SK-N-MC (cell line): ENCODE measurements around the gene ABL2.

Experiments
- DNase-seq: peaks from one replicate; pipeline ENCODE4 v3.0.0-alpha.2; 2011; ENCODE audit warnings: low read depth, low spot score
- H3K27ac ChIP-seq: fragments of 200-600 bp; sonication (generic); 2 replicates; pipeline ENCODE4 v1.5.1; 2016; ENCODE audit warnings: mixed run types
- H3K36me3 ChIP-seq: fragments of 200-600 bp; sonication (generic); 2 replicates; pipeline ENCODE4 v1.6.1; 2017; ENCODE audit warnings: antibody characterized with exemption, low read length, mixed read lengths; ENCODE audit not compliant: insufficient read depth
- H3K4me3 ChIP-seq: fragments of 200-600 bp; sonication (generic); 2 replicates; pipeline ENCODE4 v1.5.1; 2016
- H3K9ac ChIP-seq: fragments of 200-600 bp; sonication (generic); 2 replicates; pipeline ENCODE4 v1.8.0; 2017; ENCODE audit warnings: mixed run types, mixed read lengths; ENCODE audit not compliant: insufficient read length
- H3K9me3 ChIP-seq: fragments of 200-600 bp; sonication (generic); 2 replicates; pipeline ENCODE4 v1.6.1; 2017; ENCODE audit warnings: low read depth, mild to moderate bottlenecking, antibody characterized with exemption, low read length, moderate library complexity, mixed read lengths
- EZH2 ChIP-seq: fragments of 200-600 bp; sonication (generic); IDR thresholded peaks from one replicate; pipeline ENCODE4 v1.6.1; 2017; ENCODE audit warnings: antibody characterized with exemption
- FOXP2 ChIP-seq: optimal IDR thresholded peaks from 2 replicates; pipeline ENCODE3; 2011; ENCODE audit warnings: mild to moderate bottlenecking, moderate library complexity; ENCODE audit not compliant: insufficient read depth; ENCODE audit errors: extremely low read length, control extremely low read depth
- POLR2AphosphoS5 ChIP-seq: IDR thresholded peaks from 2 replicates; pipeline ENCODE4 v1.6.1; 2012; ENCODE audit warnings: mild to moderate bottlenecking, low read depth, low read length, borderline replicate concordance

ABL2 gene

GRCh38 chr1:179090522-179090921 lies 139.0 kb downstream of the ABL2 start:
- peaks cover 19% of the 10 kb centered on the region for H3K36me3 ChIP-seq
- no peaks in the 10 kb centered on the region for H3K9me3 ChIP-seq
- H3K27ac ChIP-seq, result no peak overlapping the region
- DNase-seq, result no peak
- H3K4me3 ChIP-seq, result no peak overlapping the region
- H3K9ac ChIP-seq, result no peak overlapping the region
- TF ChIP-seq POLR2AphosphoS5, result no peak
- no peak for TF ChIP-seq EZH2
- no peak for TF ChIP-seq FOXP2

- Histone ChIP-seq H3K27ac (no peak overlapping the region), H3K4me3 (no peak overlapping the region), H3K9me3 (no peaks in the 10 kb centered on the region), H3K36me3 (peaks cover 14% of the 10 kb centered on the region), H3K9ac (no peak overlapping the region)
- no peak for DNase-seq
- TF ChIP-seq EZH2, result no peak
Observed at GRCh38 chr1:179089827-179090482, 139.5 kb downstream of the ABL2 start.

- no peaks in the 10 kb centered on the region; the same call in 1 of the 2 replicates for H3K36me3 ChIP-seq
- H3K4me3 ChIP-seq, result no peak overlapping the region
- H3K27ac ChIP-seq, result no peak overlapping the region
- H3K9me3 ChIP-seq, result no peaks in the 10 kb centered on the region
- H3K9ac ChIP-seq, result no peak overlapping the region
- no peak for TF ChIP-seq EZH2
- no peak for TF ChIP-seq FOXP2
- TF ChIP-seq POLR2AphosphoS5, result no peak
- DNase-seq, result no peak
Observed at GRCh38 chr1:179087665-179088064, 141.8 kb downstream of the ABL2 start.

- Histone ChIP-seq H3K36me3 (no peaks in the 10 kb centered on the region), H3K9ac (no peak overlapping the region), H3K4me3 (no peak overlapping the region), H3K27ac (no peak overlapping the region), H3K9me3 (no peaks in the 10 kb centered on the region)
- TF ChIP-seq FOXP2 (no peak), POLR2AphosphoS5 (no peak), EZH2 (no peak)
- no peak for DNase-seq
Observed at GRCh38 chr1:179083533-179083932, 145.9 kb downstream of the ABL2 start.

- Histone ChIP-seq H3K27ac (no peak overlapping the region), H3K9me3 (no peaks in the 10 kb centered on the region), H3K9ac (peak overlapping the region; percentile 79), H3K36me3 (no peaks in the 10 kb centered on the region), H3K4me3 (peak overlapping the region; percentile 90)
- TF ChIP-seq EZH2, result no peak
- no peak for TF ChIP-seq FOXP2
- no peak for TF ChIP-seq POLR2AphosphoS5
- DNase-seq, result no peak
Observed at GRCh38 chr1:179082999-179083335, 146.5 kb downstream of the ABL2 start.

GRCh38 chr1:179082333-179082998 lies 147.0 kb downstream of the ABL2 start:
- no peak for DNase-seq
- TF ChIP-seq FOXP2, result no peak
- Histone ChIP-seq H3K27ac (no peak overlapping the region), H3K9me3 (no peaks in the 10 kb centered on the region), H3K4me3 (peak overlapping the region; percentile 90), H3K36me3 (no peaks in the 10 kb centered on the region), H3K9ac (peak overlapping the region; percentile 79)

GRCh38 chr1:179081687-179082332 lies 147.7 kb downstream of the ABL2 start, which contains the start of gene TOR3A:
Gene TOR3A, plus strand, starts transcription at chr1:179082070. Its CDS starts 59 bp downstream, at chr1:179082129.
- Histone ChIP-seq H3K36me3 (no peaks in the 10 kb centered on the region), H3K9ac (peak within 1 kb of the TSS; percentile 79), H3K27ac (no peak within 1 kb of the TSS), H3K4me3 (peak within 1 kb of the TSS; percentile 90), H3K9me3 (no peaks in the 10 kb centered on the region)
- no peak for DNase-seq
- TF ChIP-seq EZH2, result no peak
- TF ChIP-seq FOXP2, result no peak
- TF ChIP-seq POLR2AphosphoS5, result peak; percentile 81; the same call in 1 of the 2 replicates

- no peak for DNase-seq
- Histone ChIP-seq H3K9me3 (no peaks in the 10 kb centered on the region), H3K27ac (no peak overlapping the region)
Observed at GRCh38 chr1:179080866-179081686, 148.4 kb downstream of the ABL2 start.

More at GRCh38 chr1:179080866-179081686, 148.4 kb downstream of the ABL2 start:
- Histone ChIP-seq H3K9ac (peak overlapping the region; percentile 79), H3K4me3 (peak overlapping the region; percentile 90), H3K36me3 (no peaks in the 10 kb centered on the region)
- no peak for TF ChIP-seq EZH2
- no peak for TF ChIP-seq POLR2AphosphoS5
- no peak for TF ChIP-seq FOXP2
